Measurements from ENCODE around the gene RAPGEF6. TPM values are rescaled to one million over a fixed set of nuclear protein-coding genes. Genes with fewer than 3 reads are reported as not detected.

Gene RAPGEF6
- polyA plus RNA-seq, 1 donor (not counting 4 experiments of a cell fraction or from before 2014, with no cell fraction given), result 8.7 TPM

DNA sequence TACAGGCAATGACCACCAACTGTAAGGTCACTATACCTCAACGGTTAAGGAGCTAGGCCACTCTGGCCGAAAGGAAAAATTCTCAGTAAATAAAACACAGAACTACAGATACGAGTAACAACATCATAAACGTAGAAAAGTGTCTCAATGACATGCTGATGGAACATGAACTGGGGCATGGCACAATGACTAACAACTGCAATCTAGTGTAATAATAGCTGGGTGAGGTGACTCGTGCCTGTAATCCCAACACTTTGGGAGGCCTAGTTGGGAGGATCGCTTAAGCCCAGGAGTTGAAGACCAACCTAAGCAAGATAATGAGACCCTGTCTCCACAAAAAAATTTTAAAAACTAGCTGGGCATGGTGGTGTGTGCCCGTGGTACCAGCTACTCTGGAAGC is 9.8 kb upstream of the RAPGEF6 start:
- FAIRE-seq, result no peak
- peak overlapping the region; percentile 73 for H3K27ac ChIP-seq (ENCODE audit: control insufficient read depth, insufficient read depth, low read length)
- H3K4me3 ChIP-seq (ENCODE audit: control insufficient read depth in 2 of 3, extremely low read depth in 1 of 3, insufficient read depth in 2 of 3, low read depth in 1 of 3, low read length in 3 of 3), result no peak overlapping the region
- no peaks in the 10 kb centered on the region for H3K27me3 ChIP-seq (ENCODE audit: control insufficient read depth, extremely low read depth, insufficient read depth, low read length)
- dilution Hi-C loops (cut with MboI; ENCODE audit: extremely low pct_ligation_motif_present, low sequenced_read_pairs), result no loop called here
- H3K9me3 ChIP-seq (ENCODE audit: control insufficient read depth, low read depth, low read length), result no peaks in the 10 kb centered on the region
- no peaks in the 10 kb centered on the region for H3K9me1 ChIP-seq (ENCODE audit: control insufficient read depth, extremely low read depth, insufficient read depth, low read length)
- no peaks in the 10 kb centered on the region for H3K79me2 ChIP-seq (ENCODE audit: control insufficient read depth, insufficient read depth, low read length)
- no peak overlapping the region for H2AFZ ChIP-seq (ENCODE audit: control insufficient read depth, low read length)
- TF ChIP-seq EZH2 (IDR thresholded peaks at IDR 0.05; ENCODE audit: low read length) (no peak), CTCF (optimal IDR thresholded peaks at IDR 0.05 in 1 of 3, IDR thresholded peaks at IDR 0.05 in 1 of 3, conservative IDR thresholded peaks at IDR 0.05 in 1 of 3; ENCODE audit: extremely low read depth in 1 of 3, insufficient read depth in 2 of 3, low read length in 3 of 3) (no peak)
- H3K4me2 ChIP-seq (ENCODE audit: control insufficient read depth, extremely low read depth, insufficient read depth, low read depth, low read length), result no peak overlapping the region
- H3K4me1 ChIP-seq (ENCODE audit: control insufficient read depth, extremely low read depth, insufficient read depth, low read length), result peaks cover 10% of the 10 kb centered on the region
- no peaks in the 10 kb centered on the region for H4K20me1 ChIP-seq (ENCODE audit: control insufficient read depth, extremely low read depth, insufficient read depth, low read length)
- peaks cover 8 to 11% of the 10 kb centered on the region in 2 experiments for H3K36me3 ChIP-seq (ENCODE audit: control insufficient read depth in 2 of 2, extremely low read depth in 1 of 2, insufficient read depth in 2 of 2, low read length in 2 of 2)
- DNase-seq (ENCODE audit: low read depth, low spot score), result no peak
- peak overlapping the region; percentile 22 for H3K9ac ChIP-seq (ENCODE audit: control insufficient read depth, extremely low read depth, insufficient read depth, low read length)

DNA sequence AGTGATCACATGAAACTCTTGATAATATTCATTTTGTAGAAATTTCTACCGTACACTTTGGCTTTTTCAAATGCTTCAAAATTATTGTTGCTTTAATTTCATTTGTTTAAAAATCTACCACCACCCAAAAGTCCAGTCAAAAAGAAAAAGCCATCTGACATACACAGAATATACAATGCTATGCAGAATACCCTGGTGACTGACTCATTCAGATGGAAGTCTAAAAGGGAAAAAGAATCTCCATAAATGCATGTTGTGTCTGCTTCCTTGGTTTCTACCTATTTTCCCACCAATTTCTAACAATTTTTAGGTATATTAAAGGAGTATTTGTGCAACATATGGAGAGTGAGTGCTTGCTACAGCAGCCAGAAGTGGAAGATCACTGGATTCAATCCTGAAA is 9.3 kb upstream of the RAPGEF6 start:
- no peaks in the 10 kb centered on the region for H3K9me3 ChIP-seq (ENCODE audit: control insufficient read depth, low read depth, low read length)
- no peaks in the 10 kb centered on the region for H3K9me1 ChIP-seq (ENCODE audit: control insufficient read depth, extremely low read depth, insufficient read depth, low read length)
- H3K4me1 ChIP-seq (ENCODE audit: control insufficient read depth, extremely low read depth, insufficient read depth, low read length), result peaks cover 10% of the 10 kb centered on the region
- no peak for TF ChIP-seq EZH2 (IDR thresholded peaks at IDR 0.05; ENCODE audit: low read length)
- no peak for TF ChIP-seq CTCF (optimal IDR thresholded peaks at IDR 0.05 in 1 of 3, IDR thresholded peaks at IDR 0.05 in 1 of 3, conservative IDR thresholded peaks at IDR 0.05 in 1 of 3; ENCODE audit: extremely low read depth in 1 of 3, insufficient read depth in 2 of 3, low read length in 3 of 3)
- no peaks in the 10 kb centered on the region for H4K20me1 ChIP-seq (ENCODE audit: control insufficient read depth, extremely low read depth, insufficient read depth, low read length)
- dilution Hi-C loops (cut with MboI; ENCODE audit: extremely low pct_ligation_motif_present, low sequenced_read_pairs), result no loop called here
- H3K4me3 ChIP-seq (ENCODE audit: control insufficient read depth in 2 of 3, extremely low read depth in 1 of 3, insufficient read depth in 2 of 3, low read depth in 1 of 3, low read length in 3 of 3), result no peak overlapping the region
- no peak for DNase-seq (ENCODE audit: low read depth, low spot score)
- peak overlapping the region; percentile 22 for H3K9ac ChIP-seq (ENCODE audit: control insufficient read depth, extremely low read depth, insufficient read depth, low read length)
- FAIRE-seq, result peak; percentile 36
- peak overlapping the region; percentile 73 for H3K27ac ChIP-seq (ENCODE audit: control insufficient read depth, insufficient read depth, low read length)
- H3K27me3 ChIP-seq (ENCODE audit: control insufficient read depth, extremely low read depth, insufficient read depth, low read length), result no peaks in the 10 kb centered on the region
- H2AFZ ChIP-seq (ENCODE audit: control insufficient read depth, low read length), result no peak overlapping the region
- no peaks in the 10 kb centered on the region for H3K79me2 ChIP-seq (ENCODE audit: control insufficient read depth, insufficient read depth, low read length)
- H3K36me3 ChIP-seq (ENCODE audit: control insufficient read depth in 2 of 2, extremely low read depth in 1 of 2, insufficient read depth in 2 of 2, low read length in 2 of 2), result peaks cover 8 to 11% of the 10 kb centered on the region in 2 experiments
- H3K4me2 ChIP-seq (ENCODE audit: control insufficient read depth, extremely low read depth, insufficient read depth, low read depth, low read length), result no peak overlapping the region

All from keratinocyte (primary cell).